Stomach (tissue), 9 donors: ENCODE data around the gene ADAMTS13. TPM values are rescaled to one million over a fixed set of nuclear protein-coding genes. Genes with fewer than 3 reads are reported as not detected.
"Not testable (repeated sequence)": the region's sequence is repeated elsewhere in the genome, so short reads cannot be mapped to it uniquely, and the experiment has no call there.

Experiments
- DNase-seq, 2 donors: peaks; one replicate each; pipeline versions ENCODE4 v3.0.0 to v3.0.0-alpha.2; 2013 to 2019
- H3K27ac ChIP-seq, 5 donors: fragments of 200-600 bp in 4 of 5; sonication (generic) in 4 of 5; one replicate each; pipeline ENCODE4 v1.5.1; 2013 to 2019; ENCODE audit warnings: mild to moderate bottlenecking in 1 of 5, moderate library complexity in 1 of 5
- H3K27me3 ChIP-seq, 3 donors: fragments of 200-600 bp; sonication (generic); one replicate each; pipeline ENCODE4 v1.5.1; 2017 to 2019; ENCODE audit warnings: mixed run types in 1 of 3
- H3K36me3 ChIP-seq, 4 donors: fragments of 200-600 bp; sonication (generic); 1 replicate in 3 of 4; 2 replicates in 1 of 4; pipeline ENCODE4 v1.5.1; 2016 to 2019
- H3K4me1 ChIP-seq, 4 donors: fragments of 200-600 bp; sonication (generic); one replicate each; pipeline ENCODE4 v1.5.1; 2016 to 2019
- H3K4me3 ChIP-seq, 4 donors: fragments of 200-600 bp; sonication (generic) in 3 of 4; one replicate each; pipeline ENCODE4 v1.5.1; 2016 to 2019; ENCODE audit warnings: mild to moderate bottlenecking in 1 of 4
- H3K9me3 ChIP-seq, 4 donors: fragments of 200-600 bp; sonication (generic); one replicate each; pipeline ENCODE4 v1.5.1; 2016 to 2019
- EP300 ChIP-seq: sonication (generic); formaldehyde crosslinking; IDR thresholded peaks from one replicate; pipeline ENCODE4 v1.6.1; 2017; ENCODE audit warnings: antibody characterized with exemption
- POLR2A ChIP-seq, 4 donors: fragments of 450-650 bp; IDR thresholded peaks; one replicate each; pipeline ENCODE4 v1.6.1; 2016; ENCODE audit warnings: antibody characterized with exemption in 4 of 4, control low read depth in 2 of 4, mild to moderate bottlenecking in 1 of 4, moderate library complexity in 1 of 4
- POLR2AphosphoS5 ChIP-seq, 3 donors: sonication (generic); formaldehyde crosslinking; IDR thresholded peaks; one replicate each; pipeline ENCODE4 v1.6.1; 2016; ENCODE audit warnings: antibody characterized with exemption in 3 of 3
- WGBS, 5 donors: extraction: QIAGEN DNeasy Blood & Tissue Kit in 3 of 5; methylation state at CpG; one replicate each; pipeline versions ENCODE4 v1.1.5 to v1.1.7; 2013 to 2018; 5-methylcytosine and 5-hydroxymethylcytosine counted together
- intact Hi-C: fragments of 100-400 bp; cut with DNase I; formaldehyde crosslinking; loops from one replicate; pipeline ENCODE4 v1.15.1; 2023; ENCODE audit warnings: low total_unique reads
- polyA plus RNA-seq, 3 donors: library from polyadenylated mRNA; stranded (reverse); fragments of 200-250 nt; gene quantifications; one replicate each; pipeline ENCODE4 v1.2.3, GENCODE V29; 2013
- total RNA-seq, 5 donors: library from RNA; depleted of rRNA; stranded (reverse); fragments of >200 nt; gene quantifications; one replicate each; pipeline versions ENCODE4 v1.1.0 to v1.2.3, GENCODE V29; 2014 to 2016
- TF ChIP-seq, protein P1 (sequence below), 7 experiments: fragments of 450-650 bp in 4 of 7; fragments of 200-600 bp in 3 of 7; sonication (generic) in 3 of 7; IDR thresholded peaks; one replicate each; pipeline ENCODE4 v1.5.1; 2016 to 2019; ENCODE audit warnings: antibody characterized with exemption in 7 of 7, control low read depth in 2 of 7, mild to moderate bottlenecking in 1 of 7
- donor health status: healthy with polysubstance abuse.
- donor health status: Bipolar disorder and iron deficiency.
- donor health status: healthy.

Gene ADAMTS13
- total and polyA plus RNA-seq, 8 donors: 4.6 to 19.6 (median 7.5) TPM; not detected in 1

DNA sequence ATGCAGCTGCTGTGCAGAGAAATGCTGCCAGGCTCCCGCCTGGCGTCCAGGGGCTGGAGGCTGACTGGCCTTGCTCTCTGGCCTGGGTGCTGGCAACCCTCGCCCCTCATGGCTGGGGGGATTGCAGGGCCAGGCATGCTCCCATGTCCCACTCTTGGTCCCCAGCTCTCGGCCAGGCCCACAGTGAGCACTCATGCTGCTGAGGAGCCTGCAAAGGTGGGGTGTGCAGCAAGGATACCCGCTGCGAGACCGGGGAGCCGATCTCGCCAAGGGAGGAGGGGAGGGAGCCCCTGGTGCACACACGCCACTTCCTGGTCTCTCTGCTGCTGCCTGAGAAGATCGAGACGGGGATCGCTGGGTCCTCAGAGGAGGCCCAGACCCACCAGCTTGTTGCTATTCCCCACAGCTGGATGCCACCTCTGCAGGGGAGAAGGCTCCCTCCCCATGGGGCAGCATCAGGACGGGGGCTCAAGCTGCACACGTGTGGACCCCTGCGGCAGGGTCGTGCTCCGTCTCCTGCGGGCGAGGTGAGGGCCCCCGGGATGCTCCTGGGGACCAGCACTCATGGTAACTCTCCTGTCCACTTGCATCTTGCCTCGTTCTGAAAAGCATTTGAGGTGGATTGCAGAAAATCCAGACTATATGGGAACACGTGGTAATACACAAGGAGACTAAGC lies 23.3 kb downstream of the ADAMTS13 start:
- Histone ChIP-seq H3K36me3 (peaks cover 0 to 6% (median 0%) of the 10 kb centered on the region in 4 donors), H3K27me3 (no peaks in the 10 kb centered on the region), H3K4me3 (no peak overlapping the region), H3K9me3 (no peaks in the 10 kb centered on the region), H3K27ac (no peak overlapping the region), H3K4me1 (peaks cover 8 to 14% (median 9%) of the 10 kb centered on the region in 4 donors)
- TF ChIP-seq POLR2A (IDR thresholded peaks at IDR 0.05) (no peak), POLR2AphosphoS5 (IDR thresholded peaks at IDR 0.05) (no peak), EP300 (no peak)
- TF ChIP-seq, protein P1, sequence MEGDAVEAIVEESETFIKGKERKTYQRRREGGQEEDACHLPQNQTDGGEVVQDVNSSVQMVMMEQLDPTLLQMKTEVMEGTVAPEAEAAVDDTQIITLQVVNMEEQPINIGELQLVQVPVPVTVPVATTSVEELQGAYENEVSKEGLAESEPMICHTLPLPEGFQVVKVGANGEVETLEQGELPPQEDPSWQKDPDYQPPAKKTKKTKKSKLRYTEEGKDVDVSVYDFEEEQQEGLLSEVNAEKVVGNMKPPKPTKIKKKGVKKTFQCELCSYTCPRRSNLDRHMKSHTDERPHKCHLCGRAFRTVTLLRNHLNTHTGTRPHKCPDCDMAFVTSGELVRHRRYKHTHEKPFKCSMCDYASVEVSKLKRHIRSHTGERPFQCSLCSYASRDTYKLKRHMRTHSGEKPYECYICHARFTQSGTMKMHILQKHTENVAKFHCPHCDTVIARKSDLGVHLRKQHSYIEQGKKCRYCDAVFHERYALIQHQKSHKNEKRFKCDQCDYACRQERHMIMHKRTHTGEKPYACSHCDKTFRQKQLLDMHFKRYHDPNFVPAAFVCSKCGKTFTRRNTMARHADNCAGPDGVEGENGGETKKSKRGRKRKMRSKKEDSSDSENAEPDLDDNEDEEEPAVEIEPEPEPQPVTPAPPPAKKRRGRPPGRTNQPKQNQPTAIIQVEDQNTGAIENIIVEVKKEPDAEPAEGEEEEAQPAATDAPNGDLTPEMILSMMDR (IDR thresholded peaks at IDR 0.05): no peak
- 83 to 88% (median 86%) methylated on average over 15 to 23 of the region's 23 CpGs for WGBS, 5 donors
- no peak for DNase-seq
- intact Hi-C loops: no loop called here

DNA sequence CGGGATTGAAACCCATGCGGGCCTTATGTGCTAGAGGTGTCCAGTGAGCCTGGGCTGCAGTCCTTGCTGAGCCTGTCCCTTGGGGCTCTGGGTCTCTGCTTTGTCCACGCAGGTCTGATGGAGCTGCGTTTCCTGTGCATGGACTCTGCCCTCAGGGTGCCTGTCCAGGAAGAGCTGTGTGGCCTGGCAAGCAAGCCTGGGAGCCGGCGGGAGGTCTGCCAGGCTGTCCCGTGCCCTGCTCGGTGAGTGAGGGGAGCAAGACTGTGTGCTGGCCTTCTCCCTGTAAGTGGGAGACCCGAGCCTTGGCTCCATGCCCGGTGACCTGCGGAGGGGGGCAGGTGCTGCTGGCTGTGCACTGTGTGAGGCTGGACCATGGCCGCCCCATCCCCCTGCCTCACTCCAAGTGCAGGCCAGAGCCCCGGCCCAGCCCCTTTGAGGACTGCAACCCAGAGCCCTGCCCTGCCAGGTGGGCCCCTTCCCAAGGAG lies 26.4 kb downstream of the ADAMTS13 start:
- DNase-seq: peak in 1 of 2 donors; percentile 54
- peaks cover 8 to 14% (median 9%) of the 10 kb centered on the region in 4 donors for H3K4me1 ChIP-seq
- H3K4me3 ChIP-seq: no peak overlapping the region
- WGBS, 5 donors: 28 to 51% (median 34%) methylated on average over 4 to 13 of the region's 13 CpGs
- no peaks in the 10 kb centered on the region for H3K9me3 ChIP-seq
- H3K27me3 ChIP-seq: no peaks in the 10 kb centered on the region
- peak overlapping the region in 2 of 5 donors; percentile 0 to 15 for H3K27ac ChIP-seq
- H3K36me3 ChIP-seq: no peaks in the 10 kb centered on the region
- intact Hi-C loops: no loop called here
- no peak for TF ChIP-seq EP300
- TF ChIP-seq, protein P1 (IDR thresholded peaks at IDR 0.05): no peak
- no peak for TF ChIP-seq POLR2A (IDR thresholded peaks at IDR 0.05)
- no peak for TF ChIP-seq POLR2AphosphoS5 (IDR thresholded peaks at IDR 0.05)

DNA sequence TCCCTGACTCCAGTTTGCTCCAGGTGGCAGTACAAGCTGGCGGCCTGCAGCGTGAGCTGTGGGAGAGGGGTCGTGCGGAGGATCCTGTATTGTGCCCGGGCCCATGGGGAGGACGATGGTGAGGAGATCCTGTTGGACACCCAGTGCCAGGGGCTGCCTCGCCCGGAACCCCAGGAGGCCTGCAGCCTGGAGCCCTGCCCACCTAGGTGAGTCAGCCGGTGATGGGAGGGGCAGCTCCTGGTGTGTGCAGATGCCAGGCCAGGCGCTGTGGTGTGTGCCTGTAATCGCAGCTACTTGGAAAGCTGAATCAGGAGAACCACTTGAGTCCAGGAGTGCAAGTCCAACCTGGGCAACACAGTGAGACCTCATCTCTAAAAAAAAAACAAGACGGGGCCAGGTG lies 27.6 kb downstream of the ADAMTS13 start:
- intact Hi-C loops: no loop called here
- Histone ChIP-seq H3K4me1 (peaks cover 8 to 14% (median 9%) of the 10 kb centered on the region in 4 donors), H3K36me3 (no peaks in the 10 kb centered on the region), H3K27ac (peak overlapping the region in 3 of 5 donors; percentile 29 to 39 (median 29)), H3K9me3 (no peaks in the 10 kb centered on the region), H3K4me3 (no peak overlapping the region), H3K27me3 (no peaks in the 10 kb centered on the region)
- peak; percentile 88 to 90 for DNase-seq
- TF ChIP-seq, protein P1 (IDR thresholded peaks at IDR 0.05): peak in 1 of 7 experiments; percentile 13
- TF ChIP-seq POLR2A (IDR thresholded peaks at IDR 0.05) (no peak), POLR2AphosphoS5 (IDR thresholded peaks at IDR 0.05) (peak in 2 of 3 donors; percentile 17 to 66), EP300 (no peak)
- WGBS, 5 donors: 32 to 83% (median 59%) methylated on average over 8 to 12 of the region's 12 CpGs

DNA sequence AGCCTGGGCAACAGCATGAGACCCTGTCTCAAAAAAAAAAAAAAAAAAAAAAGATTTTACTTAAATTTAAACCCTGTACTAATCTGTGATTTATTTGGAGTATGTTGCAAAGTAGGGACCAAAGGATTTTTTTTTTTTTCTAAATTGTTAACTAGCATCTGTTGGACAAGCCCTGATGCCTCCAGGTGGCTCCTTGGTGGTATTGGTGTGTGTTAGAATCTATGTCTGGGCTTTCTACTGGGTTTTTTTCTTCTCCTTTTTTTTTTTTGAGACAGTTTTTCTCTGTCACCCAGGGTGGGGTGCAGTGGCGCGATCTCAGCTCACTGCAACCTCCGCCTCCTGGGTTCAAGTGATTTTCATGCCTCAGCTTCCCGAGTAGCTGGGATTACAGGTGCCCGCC lies 29.7 kb downstream of the ADAMTS13 start:
- WGBS, 5 donors: 90 to 95% (median 93%) methylated on average over 5 of the region's 5 CpGs
- H3K27ac ChIP-seq, H3K36me3 ChIP-seq, intact Hi-C loops, DNase-seq, H3K27me3 ChIP-seq, H3K4me3 ChIP-seq, H3K9me3 ChIP-seq: not testable (repeated sequence)
- H3K4me1 ChIP-seq: peaks cover 8 to 14% (median 9%) of the 10 kb centered on the region in 4 donors

DNA sequence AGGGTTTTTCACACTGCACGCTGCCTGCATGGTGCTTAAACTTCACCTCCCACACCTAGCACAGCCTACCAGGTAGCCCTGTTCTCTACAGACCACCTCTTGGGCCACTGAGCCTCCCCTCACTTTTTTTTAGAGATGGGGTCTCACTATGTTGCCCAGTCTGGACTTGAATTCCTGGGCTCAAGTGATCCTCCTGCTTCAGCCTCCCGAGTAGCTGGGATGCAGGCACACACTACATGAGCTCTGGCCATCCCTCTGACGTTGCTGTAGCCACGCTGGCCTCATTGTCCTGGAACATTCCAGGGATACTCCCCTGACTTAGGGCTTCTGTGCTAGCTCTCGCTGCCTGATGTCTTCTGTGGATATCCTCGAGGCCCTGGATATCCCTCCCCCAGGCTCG lies 30.4 kb downstream of the ADAMTS13 start:
- Histone ChIP-seq H3K27me3 (no peaks in the 10 kb centered on the region), H3K4me1 (peaks cover 8 to 14% (median 9%) of the 10 kb centered on the region in 4 donors), H3K4me3 (no peak overlapping the region), H3K36me3 (no peaks in the 10 kb centered on the region), H3K9me3 (no peaks in the 10 kb centered on the region), H3K27ac (no peak overlapping the region)
- TF ChIP-seq POLR2AphosphoS5 (IDR thresholded peaks at IDR 0.05) (no peak), EP300 (no peak), POLR2A (IDR thresholded peaks at IDR 0.05) (no peak)
- TF ChIP-seq, protein P1 (IDR thresholded peaks at IDR 0.05): no peak
- DNase-seq: no peak
- WGBS, 5 donors: 87 to 92% (median 88%) methylated on average over 7 of the region's 7 CpGs
- intact Hi-C loops: no loop called here
